ENCODE data around the gene PDPN. TPM values are rescaled to one million over a fixed set of nuclear protein-coding genes. Genes with fewer than 3 reads are reported as not detected.

Gene PDPN
- total RNA-seq, 1 experiment from 2014 or later, result not detected

DNA sequence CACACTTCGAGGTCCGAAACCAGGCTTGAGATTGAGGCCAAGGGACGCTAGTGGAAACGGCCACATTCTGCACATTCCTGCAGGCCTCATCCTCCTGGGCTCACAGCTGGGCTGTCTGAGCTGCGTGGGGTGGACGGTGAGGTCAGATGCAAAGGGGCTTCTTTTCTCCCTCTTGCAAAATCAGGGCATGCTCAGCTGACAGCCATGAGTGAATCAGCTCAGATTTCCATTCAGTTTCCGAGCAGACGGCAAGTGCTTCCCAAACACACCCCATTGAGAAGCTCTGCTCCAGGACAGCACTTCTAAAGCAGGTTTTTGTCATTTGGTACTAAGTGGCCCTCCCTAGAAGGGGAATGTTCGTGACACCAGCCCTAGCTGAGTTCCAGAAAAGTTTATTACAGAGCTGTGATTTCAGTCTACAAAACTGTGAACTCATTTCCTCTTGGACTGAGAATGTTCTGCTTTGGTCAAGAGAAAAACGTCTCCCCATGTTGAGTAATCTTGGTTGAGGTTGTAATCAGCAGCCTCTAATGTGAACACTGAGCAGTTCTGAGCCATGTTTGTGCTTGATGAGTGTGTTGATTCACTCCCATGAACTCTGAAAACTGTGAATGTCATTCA, 10.0 kb downstream of the PDPN start:
- Mint-ChIP-seq H3K36me3 (ENCODE audit: insufficient read depth, unreplicated experiment) (no peaks in the 10 kb centered on the region), H3K27ac (ENCODE audit: unreplicated experiment) (no peak overlapping the region), H3K4me1 (ENCODE audit: low read depth, unreplicated experiment) (no peaks in the 10 kb centered on the region), H3K27me3 (ENCODE audit: unreplicated experiment) (no peaks in the 10 kb centered on the region), H3K9me3 (ENCODE audit: low read depth, unreplicated experiment) (peaks cover 9% of the 10 kb centered on the region), H3K4me3 (ENCODE audit: low read depth, unreplicated experiment) (no peak overlapping the region)
- no peak for DNase-seq
- CTCF ChIA-PET, result no interaction called here
- intact Hi-C loops (cut with micrococcal nuclease; ENCODE audit: unreplicated experiment), result no loop called here
- TF ChIP-seq, protein P1, sequence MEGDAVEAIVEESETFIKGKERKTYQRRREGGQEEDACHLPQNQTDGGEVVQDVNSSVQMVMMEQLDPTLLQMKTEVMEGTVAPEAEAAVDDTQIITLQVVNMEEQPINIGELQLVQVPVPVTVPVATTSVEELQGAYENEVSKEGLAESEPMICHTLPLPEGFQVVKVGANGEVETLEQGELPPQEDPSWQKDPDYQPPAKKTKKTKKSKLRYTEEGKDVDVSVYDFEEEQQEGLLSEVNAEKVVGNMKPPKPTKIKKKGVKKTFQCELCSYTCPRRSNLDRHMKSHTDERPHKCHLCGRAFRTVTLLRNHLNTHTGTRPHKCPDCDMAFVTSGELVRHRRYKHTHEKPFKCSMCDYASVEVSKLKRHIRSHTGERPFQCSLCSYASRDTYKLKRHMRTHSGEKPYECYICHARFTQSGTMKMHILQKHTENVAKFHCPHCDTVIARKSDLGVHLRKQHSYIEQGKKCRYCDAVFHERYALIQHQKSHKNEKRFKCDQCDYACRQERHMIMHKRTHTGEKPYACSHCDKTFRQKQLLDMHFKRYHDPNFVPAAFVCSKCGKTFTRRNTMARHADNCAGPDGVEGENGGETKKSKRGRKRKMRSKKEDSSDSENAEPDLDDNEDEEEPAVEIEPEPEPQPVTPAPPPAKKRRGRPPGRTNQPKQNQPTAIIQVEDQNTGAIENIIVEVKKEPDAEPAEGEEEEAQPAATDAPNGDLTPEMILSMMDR (IDR thresholded peaks at IDR 0.05; ENCODE audit: unreplicated experiment), result no peak
- no TSS peak for BruUV-seq (replicated peaks)

DNA sequence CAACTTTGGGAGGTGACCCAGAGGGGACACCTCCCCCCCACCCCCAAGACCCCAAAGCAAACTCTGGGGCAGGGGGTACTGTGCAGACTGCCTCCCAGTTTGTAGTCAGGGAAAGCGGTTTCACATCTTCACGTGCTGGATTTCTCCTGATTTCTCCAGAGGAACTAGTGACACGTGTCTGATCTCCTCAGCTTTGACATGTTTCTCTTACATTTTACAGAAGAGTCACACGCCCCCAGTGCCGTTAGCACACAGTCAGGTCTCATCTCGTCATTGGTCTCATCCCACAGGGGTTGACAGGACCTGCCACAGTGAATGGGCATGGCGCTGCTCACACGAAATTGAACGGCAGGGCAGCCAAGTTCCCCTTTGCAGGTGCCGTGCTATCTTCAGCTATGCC, 11.8 kb downstream of the PDPN start:
- Mint-ChIP-seq H3K9me3 (ENCODE audit: low read depth, unreplicated experiment) (peaks cover 9% of the 10 kb centered on the region), H3K27ac (ENCODE audit: unreplicated experiment) (no peak overlapping the region)
- CTCF ChIA-PET, result no interaction called here

DNA sequence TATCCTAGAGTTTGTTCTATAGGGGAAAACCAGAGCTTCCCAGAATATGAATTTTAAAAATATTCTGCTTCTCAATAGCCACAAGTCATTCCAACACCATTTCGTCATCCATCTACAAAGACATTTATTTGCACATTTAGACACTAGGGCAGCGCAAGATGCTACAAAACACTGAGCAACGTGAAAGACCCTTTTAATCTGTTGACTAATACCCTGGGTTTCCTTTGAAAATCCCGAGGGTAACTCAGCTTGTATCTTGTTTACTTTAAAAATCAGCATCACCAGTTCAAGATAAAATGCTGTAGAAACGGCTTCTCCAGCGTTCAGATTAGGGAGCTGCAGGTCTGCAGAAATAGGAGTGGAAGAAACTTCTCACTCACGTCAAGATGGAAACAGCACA, 13.5 kb downstream of the PDPN start:
- Mint-ChIP-seq H3K4me1 (ENCODE audit: low read depth, unreplicated experiment) (no peaks in the 10 kb centered on the region), H3K9me3 (ENCODE audit: low read depth, unreplicated experiment) (peaks cover 8% of the 10 kb centered on the region), H3K36me3 (ENCODE audit: insufficient read depth, unreplicated experiment) (no peaks in the 10 kb centered on the region), H3K27ac (ENCODE audit: unreplicated experiment) (no peak overlapping the region), H3K27me3 (ENCODE audit: unreplicated experiment) (no peaks in the 10 kb centered on the region), H3K4me3 (ENCODE audit: low read depth, unreplicated experiment) (no peak overlapping the region)
- CTCF ChIA-PET, result no interaction called here
- intact Hi-C loops (cut with micrococcal nuclease; ENCODE audit: unreplicated experiment), result no loop called here
- no peak for DNase-seq
- BruUV-seq (replicated peaks), result no TSS peak
- TF ChIP-seq, protein P1 (IDR thresholded peaks at IDR 0.05; ENCODE audit: unreplicated experiment), result no peak

More for the DNA sequence above, 11.8 kb downstream of the PDPN start:
- TF ChIP-seq, protein P1 (IDR thresholded peaks at IDR 0.05; ENCODE audit: unreplicated experiment), result no peak
- BruUV-seq (replicated peaks), result no TSS peak
- H3K4me3 Mint-ChIP-seq (ENCODE audit: low read depth, unreplicated experiment), result no peak overlapping the region
- H3K4me1 Mint-ChIP-seq (ENCODE audit: low read depth, unreplicated experiment), result no peaks in the 10 kb centered on the region
- H3K36me3 Mint-ChIP-seq (ENCODE audit: insufficient read depth, unreplicated experiment), result no peaks in the 10 kb centered on the region
- intact Hi-C loops (cut with micrococcal nuclease; ENCODE audit: unreplicated experiment), result no loop called here
- DNase-seq, result no peak
- H3K27me3 Mint-ChIP-seq (ENCODE audit: unreplicated experiment), result no peaks in the 10 kb centered on the region

DNA sequence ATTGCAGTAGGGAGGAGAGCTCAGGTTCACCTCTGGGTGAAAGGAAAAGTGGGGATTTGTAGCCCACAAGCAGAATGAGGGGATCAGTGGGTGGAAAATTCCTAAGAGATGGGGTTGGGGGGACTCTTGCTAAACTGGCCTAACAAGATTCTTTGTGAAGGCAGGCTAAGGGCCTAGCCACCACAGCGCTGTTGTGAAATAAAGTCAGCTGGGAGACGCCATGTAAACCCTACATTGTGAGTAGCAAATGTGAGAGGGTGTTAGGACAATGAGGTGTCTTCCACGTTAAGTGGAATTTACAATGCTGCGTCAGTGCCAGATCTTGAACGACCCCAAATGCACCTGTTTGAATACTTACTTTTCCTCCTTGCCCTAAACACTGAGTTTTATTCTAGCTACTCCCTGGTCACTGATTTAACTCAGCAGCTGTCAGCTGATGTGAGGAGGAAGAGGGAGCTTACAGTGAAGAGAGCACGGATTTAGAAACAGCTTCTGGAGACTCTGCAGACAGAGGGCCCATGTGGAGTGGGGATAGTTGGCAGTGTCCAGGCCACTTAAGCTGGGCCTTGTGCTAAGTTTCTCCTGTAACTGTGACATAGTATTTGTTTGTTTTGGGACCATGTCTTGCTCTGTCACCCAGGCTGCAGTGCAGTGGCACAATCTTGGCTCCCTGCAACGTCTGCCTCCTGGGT, 17.3 kb downstream of the PDPN start:
- Mint-ChIP-seq H3K4me3 (ENCODE audit: low read depth, unreplicated experiment) (no peak overlapping the region), H3K9me3 (ENCODE audit: low read depth, unreplicated experiment) (peaks cover 4% of the 10 kb centered on the region), H3K27ac (ENCODE audit: unreplicated experiment) (no peak overlapping the region), H3K27me3 (ENCODE audit: unreplicated experiment) (no peaks in the 10 kb centered on the region), H3K36me3 (ENCODE audit: insufficient read depth, unreplicated experiment) (no peaks in the 10 kb centered on the region), H3K4me1 (ENCODE audit: low read depth, unreplicated experiment) (no peaks in the 10 kb centered on the region)
- no TSS peak for BruUV-seq (replicated peaks)
- DNase-seq, result no peak
- CTCF ChIA-PET, result no interaction called here
- TF ChIP-seq, protein P1 (IDR thresholded peaks at IDR 0.05; ENCODE audit: unreplicated experiment), result no peak
- intact Hi-C loops (cut with micrococcal nuclease; ENCODE audit: unreplicated experiment), result no loop called here

All from Calu3 (cell line).